Measurements from ENCODE around the gene SLC38A3.

GRCh38 chr3:50163572-50164455 is 41.3 kb upstream of the SLC38A3 start:
- TF ChIP-seq EZH2 (IDR thresholded peaks at IDR 0.05; ENCODE audit: insufficient read depth, poor library complexity, severe bottlenecking) (no peak), EZH2phosphoT487 (IDR thresholded peaks at IDR 0.05; ENCODE audit: insufficient read depth, low read depth) (no peak)

Data from GM23248 (cell line).